Measurements from ENCODE around the gene TP53I13.
A peak's percentile ranks its signal among the peaks of the same experiment; 100 is the strongest.

The TP53I13 gene

DNA sequence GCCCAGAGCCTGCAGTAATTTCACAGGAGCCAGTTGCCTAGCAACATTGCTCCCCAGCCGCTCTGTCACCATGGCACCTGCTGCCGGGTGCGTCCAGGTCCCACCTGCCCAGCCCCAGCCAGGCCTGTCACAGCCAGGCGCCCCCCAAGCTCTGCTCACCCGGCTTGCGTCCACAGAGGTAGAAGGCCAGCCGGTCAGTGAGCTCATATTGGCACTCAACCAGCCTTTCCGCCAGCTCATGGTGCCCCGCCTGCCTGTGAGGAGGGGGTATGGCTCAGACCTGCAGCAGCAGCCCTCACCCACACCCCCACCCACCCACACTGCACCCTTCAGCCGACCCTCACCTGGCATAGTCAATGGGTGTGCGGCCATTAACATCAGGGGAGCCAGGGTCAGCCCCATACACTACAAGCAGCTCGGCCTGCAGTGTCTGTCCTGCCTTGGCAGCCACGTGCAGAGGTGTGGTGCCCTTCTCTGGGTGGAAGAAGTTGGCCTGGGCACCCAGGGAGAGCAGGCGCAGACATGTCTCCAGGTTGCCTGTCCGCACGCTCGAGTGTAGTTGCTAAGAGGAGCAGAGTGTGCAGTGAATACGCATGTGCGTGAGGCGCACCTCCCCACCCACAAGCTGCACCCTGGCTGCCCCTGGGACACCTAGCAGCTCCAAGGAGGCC lies 13.2 kb downstream of the TP53I13 start:
- H4K91ac ChIP-seq (ENCODE audit: low read depth, low read length, poor library complexity): no peak overlapping the region
- H3K27me3 ChIP-seq (ENCODE audit: control insufficient read depth in 3 of 3, insufficient read depth in 3 of 3, low read depth in 1 of 3, low read length in 3 of 3): no peaks in the 10 kb centered on the region
- peaks cover 8% of the 10 kb centered on the region for H3K79me1 ChIP-seq (ENCODE audit: low read depth, low read length)
- no peak overlapping the region for H3K27ac ChIP-seq (replicated peaks; ENCODE audit: low read length)
- peak overlapping the region; percentile 50 for H3K9ac ChIP-seq (ENCODE audit: low read depth, low read length, poor library complexity)
- H3K23ac ChIP-seq (ENCODE audit: low read depth, low read length, poor library complexity): peak overlapping the region; percentile 39
- peak overlapping the region; percentile 23 for H2BK12ac ChIP-seq (ENCODE audit: low read length)
- H2AFZ ChIP-seq (ENCODE audit: low read length): no peak overlapping the region
- no peak overlapping the region for H2BK120ac ChIP-seq (ENCODE audit: low read depth, low read length)
- no peak overlapping the region for H2BK5ac ChIP-seq (ENCODE audit: low read length)
- no peak overlapping the region for H3K4me3 ChIP-seq (ENCODE audit: low read length in 2 of 2)
- no CpG with 5 or more reads among the region's 20 CpGs for whole genome bisulfite sequencing, 2 donors (ENCODE audit: extremely low coverage in 2 of 2, insufficient read length in 2 of 2, insufficient replicate concordance in 1 of 2)
- H2AK5ac ChIP-seq (ENCODE audit: low read depth, low read length): peak overlapping the region; percentile 44
- peaks cover 45 to 68% of the 10 kb centered on the region in 2 donors for H3K36me3 ChIP-seq (replicated peaks in 1 of 2; ENCODE audit: control insufficient read depth in 2 of 2, insufficient read depth in 2 of 2, low read length in 2 of 2)
- no peak overlapping the region for H3K18ac ChIP-seq (ENCODE audit: low read length)
- no peak for DNase-seq (ENCODE audit: low spot score)
- H3K4me1 ChIP-seq (ENCODE audit: control insufficient read depth in 2 of 2, insufficient read depth in 1 of 2, low read depth in 1 of 2, low read length in 2 of 2): peaks cover 17 to 20% of the 10 kb centered on the region in 2 donors
- no peak overlapping the region for H4K8ac ChIP-seq (ENCODE audit: low read depth, low read length)
- no peak overlapping the region for H3K4me2 ChIP-seq (ENCODE audit: insufficient read depth, low read length, poor library complexity, severe bottlenecking)
- H3K14ac ChIP-seq (ENCODE audit: low read length): no peak overlapping the region
- no peak overlapping the region for H3K4ac ChIP-seq (ENCODE audit: low read length)
- no peak overlapping the region for H2BK15ac ChIP-seq (ENCODE audit: low read length)
- no peaks in the 10 kb centered on the region for H3K9me3 ChIP-seq (replicated peaks in 1 of 2; ENCODE audit: control insufficient read depth in 2 of 2, insufficient read depth in 1 of 2, low read depth in 1 of 2, low read length in 2 of 2)

DNA sequence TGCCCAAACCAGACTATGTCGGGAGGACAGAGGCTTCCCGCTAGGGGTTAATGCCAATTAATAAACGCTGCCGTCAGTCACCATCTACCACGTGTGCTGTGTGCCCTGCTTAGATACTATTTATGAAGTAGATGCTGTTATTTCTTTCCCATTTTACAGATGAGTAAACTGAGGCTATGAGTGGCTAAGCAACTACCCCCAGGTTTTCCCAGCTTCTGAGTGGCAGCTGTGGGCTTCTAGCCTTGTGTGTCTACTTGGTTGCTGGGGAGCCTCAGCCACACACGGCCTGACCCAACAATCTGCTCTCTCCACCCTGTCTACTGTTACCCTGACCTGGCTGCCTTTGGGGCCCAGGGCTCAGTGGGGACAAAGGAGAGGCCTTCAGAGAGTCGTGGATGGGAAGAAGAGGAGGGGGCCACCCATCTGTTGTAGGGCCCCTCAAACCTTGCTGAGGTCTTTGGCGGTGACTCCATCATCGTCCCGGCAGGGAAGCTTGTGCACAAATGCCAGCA lies 13.8 kb downstream of the TP53I13 start:
- peaks cover 17 to 24% of the 10 kb centered on the region in 2 donors for H3K4me1 ChIP-seq (ENCODE audit: control insufficient read depth in 2 of 2, insufficient read depth in 1 of 2, low read depth in 1 of 2, low read length in 2 of 2)
- no peak overlapping the region for H2AK5ac ChIP-seq (ENCODE audit: low read depth, low read length)
- no peak for DNase-seq (ENCODE audit: low spot score)
- H3K9me3 ChIP-seq (replicated peaks in 1 of 2; ENCODE audit: control insufficient read depth in 2 of 2, insufficient read depth in 1 of 2, low read depth in 1 of 2, low read length in 2 of 2): no peaks in the 10 kb centered on the region
- H3K27me3 ChIP-seq (ENCODE audit: control insufficient read depth in 3 of 3, insufficient read depth in 3 of 3, low read depth in 1 of 3, low read length in 3 of 3): no peaks in the 10 kb centered on the region
- H3K4me3 ChIP-seq (ENCODE audit: low read length in 2 of 2): no peak overlapping the region
- peaks cover 41 to 63% of the 10 kb centered on the region in 2 donors for H3K36me3 ChIP-seq (replicated peaks in 1 of 2; ENCODE audit: control insufficient read depth in 2 of 2, insufficient read depth in 2 of 2, low read length in 2 of 2)
- no peak overlapping the region for H3K4me2 ChIP-seq (ENCODE audit: insufficient read depth, low read length, poor library complexity, severe bottlenecking)
- H2BK15ac ChIP-seq (ENCODE audit: low read length): no peak overlapping the region
- no CpG with 5 or more reads among the region's 10 CpGs for WGBS, 2 donors (ENCODE audit: extremely low coverage in 2 of 2, insufficient read length in 2 of 2, insufficient replicate concordance in 1 of 2)
- H4K91ac ChIP-seq (ENCODE audit: low read depth, low read length, poor library complexity): no peak overlapping the region
- no peak overlapping the region for H3K4ac ChIP-seq (ENCODE audit: low read length)
- H3K9ac ChIP-seq (ENCODE audit: low read depth, low read length, poor library complexity): no peak overlapping the region
- no peak overlapping the region for H3K18ac ChIP-seq (ENCODE audit: low read length)
- H2BK120ac ChIP-seq (ENCODE audit: low read depth, low read length): no peak overlapping the region
- H2BK5ac ChIP-seq (ENCODE audit: low read length): no peak overlapping the region
- H3K27ac ChIP-seq (replicated peaks; ENCODE audit: low read length): no peak overlapping the region
- no peak overlapping the region for H4K8ac ChIP-seq (ENCODE audit: low read depth, low read length)
- H3K79me1 ChIP-seq (ENCODE audit: low read depth, low read length): peaks cover 7% of the 10 kb centered on the region
- no peak overlapping the region for H2BK12ac ChIP-seq (ENCODE audit: low read length)
- no peak overlapping the region for H2AFZ ChIP-seq (ENCODE audit: low read length)
- H3K23ac ChIP-seq (ENCODE audit: low read depth, low read length, poor library complexity): no peak overlapping the region
- no peak overlapping the region for H3K14ac ChIP-seq (ENCODE audit: low read length)

DNA sequence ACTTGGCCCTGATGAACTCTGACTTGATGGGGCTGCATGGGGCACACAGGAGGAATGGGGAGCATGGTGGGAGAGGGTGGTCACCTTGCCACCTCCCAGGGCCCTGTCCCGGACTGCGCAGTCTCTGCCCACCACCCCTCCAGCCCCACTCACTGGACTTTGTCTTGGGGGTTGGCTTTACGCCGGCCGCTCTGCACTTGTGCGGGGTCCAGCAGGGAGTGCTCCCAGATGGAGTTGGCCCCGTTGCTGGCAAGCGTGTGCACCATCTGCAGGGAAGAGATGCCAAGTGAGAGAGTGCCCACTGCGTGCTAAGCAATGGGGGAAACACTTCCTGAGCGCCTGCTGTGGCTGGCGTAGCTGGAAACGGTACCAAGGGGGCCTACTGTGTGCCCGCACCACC lies 14.3 kb downstream of the TP53I13 start:
- DNase-seq (ENCODE audit: low spot score): no peak
- H3K4me1 ChIP-seq (ENCODE audit: control insufficient read depth in 2 of 2, insufficient read depth in 1 of 2, low read depth in 1 of 2, low read length in 2 of 2): peaks cover 18 to 28% of the 10 kb centered on the region in 2 donors
- peak overlapping the region; percentile 55 for H2BK5ac ChIP-seq (ENCODE audit: low read length)
- H2BK15ac ChIP-seq (ENCODE audit: low read length): no peak overlapping the region
- no peak overlapping the region for H4K8ac ChIP-seq (ENCODE audit: low read depth, low read length)
- peaks cover 38 to 58% of the 10 kb centered on the region in 2 donors for H3K36me3 ChIP-seq (replicated peaks in 1 of 2; ENCODE audit: control insufficient read depth in 2 of 2, insufficient read depth in 2 of 2, low read length in 2 of 2)
- H2AFZ ChIP-seq (ENCODE audit: low read length): no peak overlapping the region
- no peak overlapping the region for H3K4me2 ChIP-seq (ENCODE audit: insufficient read depth, low read length, poor library complexity, severe bottlenecking)
- no peak overlapping the region for H2BK120ac ChIP-seq (ENCODE audit: low read depth, low read length)
- H4K91ac ChIP-seq (ENCODE audit: low read depth, low read length, poor library complexity): no peak overlapping the region
- H3K9me3 ChIP-seq (replicated peaks in 1 of 2; ENCODE audit: control insufficient read depth in 2 of 2, insufficient read depth in 1 of 2, low read depth in 1 of 2, low read length in 2 of 2): no peaks in the 10 kb centered on the region
- H3K9ac ChIP-seq (ENCODE audit: low read depth, low read length, poor library complexity): peak overlapping the region; percentile 1
- H2AK5ac ChIP-seq (ENCODE audit: low read depth, low read length): no peak overlapping the region
- peaks cover 9% of the 10 kb centered on the region for H3K79me1 ChIP-seq (ENCODE audit: low read depth, low read length)
- H3K4me3 ChIP-seq (ENCODE audit: low read length in 2 of 2): no peak overlapping the region
- H3K18ac ChIP-seq (ENCODE audit: low read length): no peak overlapping the region
- H2BK12ac ChIP-seq (ENCODE audit: low read length): no peak overlapping the region
- WGBS, 2 donors (ENCODE audit: extremely low coverage in 2 of 2, insufficient read length in 2 of 2, insufficient replicate concordance in 1 of 2): no CpG with 5 or more reads among the region's 13 CpGs
- H3K14ac ChIP-seq (ENCODE audit: low read length): no peak overlapping the region
- no peaks in the 10 kb centered on the region for H3K27me3 ChIP-seq (ENCODE audit: control insufficient read depth in 3 of 3, insufficient read depth in 3 of 3, low read depth in 1 of 3, low read length in 3 of 3)
- H3K4ac ChIP-seq (ENCODE audit: low read length): no peak overlapping the region
- no peak overlapping the region for H3K23ac ChIP-seq (ENCODE audit: low read depth, low read length, poor library complexity)
- no peak overlapping the region for H3K27ac ChIP-seq (replicated peaks; ENCODE audit: low read length)

DNA sequence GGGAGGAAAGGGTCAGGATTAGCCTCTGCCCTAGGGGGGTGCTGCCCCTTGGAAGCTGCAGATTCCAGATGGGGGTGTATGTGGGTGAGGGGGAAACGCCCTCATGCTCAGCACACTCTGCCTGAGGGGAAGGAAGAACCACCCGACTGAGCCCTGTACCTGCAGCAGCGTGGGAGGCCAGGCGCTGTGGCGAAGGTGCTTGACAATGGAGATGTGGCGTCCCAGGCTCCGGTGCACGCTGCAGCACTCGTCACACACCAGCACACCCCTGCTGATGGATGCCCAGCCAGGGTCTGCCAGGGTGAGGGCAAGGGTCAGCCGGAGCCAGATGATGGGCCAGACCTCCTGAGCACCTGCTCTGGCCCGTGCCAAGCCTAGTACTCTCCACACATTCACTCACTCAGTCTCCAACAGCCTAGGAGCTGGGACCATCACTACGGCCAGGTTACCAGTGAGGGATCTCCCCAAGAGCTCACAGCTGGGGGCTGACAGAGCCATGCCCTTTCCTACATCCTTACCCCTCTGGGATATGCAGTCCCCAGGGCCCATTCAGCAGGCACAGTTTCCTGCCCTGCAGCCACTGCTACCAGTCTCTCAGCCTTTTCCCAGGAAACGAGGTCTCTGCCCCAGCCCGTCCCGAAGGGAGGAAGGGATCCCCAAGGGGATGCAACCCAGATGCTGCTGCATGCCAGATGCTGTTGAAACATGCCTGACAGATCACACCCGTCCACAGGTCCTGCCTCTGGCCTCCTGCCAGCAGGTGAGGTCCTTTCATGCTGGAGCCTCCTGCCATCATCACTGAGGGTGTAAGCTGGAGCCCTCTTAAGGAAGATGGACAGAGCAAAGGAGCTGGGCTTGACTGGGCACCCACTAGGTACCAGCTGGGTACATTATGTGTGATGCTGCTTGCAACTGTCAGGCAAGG lies 15.1 kb downstream of the TP53I13 start:
- Histone ChIP-seq H4K91ac (ENCODE audit: low read depth, low read length, poor library complexity) (no peak overlapping the region), H2AK5ac (ENCODE audit: low read depth, low read length) (peak overlapping the region; percentile 58), H3K9ac (ENCODE audit: low read depth, low read length, poor library complexity) (peak overlapping the region; percentile 38), H4K8ac (ENCODE audit: low read depth, low read length) (no peak overlapping the region), H3K14ac (ENCODE audit: low read length) (no peak overlapping the region), H2BK12ac (ENCODE audit: low read length) (no peak overlapping the region), H3K4me3 (ENCODE audit: low read length in 2 of 2) (peak overlapping the region in 1 of 2 donors; percentile 23), H3K9me3 (replicated peaks in 1 of 2; ENCODE audit: control insufficient read depth in 2 of 2, insufficient read depth in 1 of 2, low read depth in 1 of 2, low read length in 2 of 2) (no peaks in the 10 kb centered on the region), H3K4ac (ENCODE audit: low read length) (no peak overlapping the region), H3K36me3 (replicated peaks in 1 of 2; ENCODE audit: control insufficient read depth in 2 of 2, insufficient read depth in 2 of 2, low read length in 2 of 2) (peaks cover 30 to 50% of the 10 kb centered on the region in 2 donors), H3K18ac (ENCODE audit: low read length) (peak overlapping the region; percentile 62), H2BK5ac (ENCODE audit: low read length) (peak overlapping the region; percentile 17), H2AFZ (ENCODE audit: low read length) (no peak overlapping the region), H2BK120ac (ENCODE audit: low read depth, low read length) (no peak overlapping the region), H3K4me1 (ENCODE audit: control insufficient read depth in 2 of 2, insufficient read depth in 1 of 2, low read depth in 1 of 2, low read length in 2 of 2) (peaks cover 20 to 34% of the 10 kb centered on the region in 2 donors), H3K79me1 (ENCODE audit: low read depth, low read length) (peaks cover 12% of the 10 kb centered on the region), H3K23ac (ENCODE audit: low read depth, low read length, poor library complexity) (no peak overlapping the region), H3K27me3 (ENCODE audit: control insufficient read depth in 3 of 3, insufficient read depth in 3 of 3, low read depth in 1 of 3, low read length in 3 of 3) (no peaks in the 10 kb centered on the region), H3K4me2 (ENCODE audit: insufficient read depth, low read length, poor library complexity, severe bottlenecking) (no peak overlapping the region), H3K27ac (replicated peaks; ENCODE audit: low read length) (no peak overlapping the region), H2BK15ac (ENCODE audit: low read length) (no peak overlapping the region)
- no CpG with 5 or more reads among the region's 16 CpGs for WGBS, 2 donors (ENCODE audit: extremely low coverage in 2 of 2, insufficient read length in 2 of 2, insufficient replicate concordance in 1 of 2)
- no peak for DNase-seq (ENCODE audit: low spot score)
